H1 (cell line): ENCODE measurements around the gene POLN.

Experiments used
- NRF1 ChIP-seq: IDR thresholded peaks from 2 replicates; pipeline ENCODE4 v1.6.1; 2011; ENCODE audit warnings: mild to moderate bottlenecking, low read depth, low read length, improper control_type of control experiment
- POLR2A ChIP-seq, 2 experiments: IDR thresholded peaks; 1 replicate in 1 of 2; 2 replicates in 1 of 2; pipeline ENCODE4 v1.6.1; 2011; ENCODE audit warnings: low read depth in 2 of 2, low read length in 2 of 2, mild to moderate bottlenecking in 2 of 2; ENCODE audit errors: control extremely low read depth in 1 of 2
- POLR2AphosphoS5 ChIP-seq: IDR thresholded peaks from 2 replicates; pipeline ENCODE4 v1.6.1; 2011; ENCODE audit warnings: low read depth, low read length
- SAP30 ChIP-seq: fragments of 300-600 bp; sonication (generic); IDR thresholded peaks from 2 replicates; pipeline ENCODE4 v1.7.1; 2012; ENCODE audit warnings: low read length, moderate library complexity, mild to moderate bottlenecking, inconsistent platforms; ENCODE audit not compliant: insufficient read depth, insufficient replicate concordance
- SIN3A ChIP-seq, 2 experiments: IDR thresholded peaks in 1 of 2; conservative IDR thresholded peaks in 1 of 2; 2 replicates each; pipeline ENCODE4 v1.6.1; 2011 to 2012; ENCODE audit warnings: low read length in 2 of 2, improper control_type of control experiment in 1 of 2, low read depth in 1 of 2, mild to moderate bottlenecking in 1 of 2
- YY1 ChIP-seq: IDR thresholded peaks from 2 replicates; pipeline ENCODE4 v1.6.1; 2011; ENCODE audit warnings: low read depth, mild to moderate bottlenecking, low read length
- TF ChIP-seq, protein P1 (sequence below), 3 experiments: IDR thresholded peaks; 1 replicate in 2 of 3; 2 replicates in 1 of 3; pipeline versions ENCODE4 v1.5.1 to v1.6.1; 2011; ENCODE audit warnings: low read length in 3 of 3, mild to moderate bottlenecking in 3 of 3, inconsistent platforms in 2 of 3, low read depth in 1 of 3, moderate library complexity in 1 of 3; ENCODE audit not compliant: insufficient read depth in 1 of 3; ENCODE audit errors: control extremely low read depth in 1 of 3

DNA sequence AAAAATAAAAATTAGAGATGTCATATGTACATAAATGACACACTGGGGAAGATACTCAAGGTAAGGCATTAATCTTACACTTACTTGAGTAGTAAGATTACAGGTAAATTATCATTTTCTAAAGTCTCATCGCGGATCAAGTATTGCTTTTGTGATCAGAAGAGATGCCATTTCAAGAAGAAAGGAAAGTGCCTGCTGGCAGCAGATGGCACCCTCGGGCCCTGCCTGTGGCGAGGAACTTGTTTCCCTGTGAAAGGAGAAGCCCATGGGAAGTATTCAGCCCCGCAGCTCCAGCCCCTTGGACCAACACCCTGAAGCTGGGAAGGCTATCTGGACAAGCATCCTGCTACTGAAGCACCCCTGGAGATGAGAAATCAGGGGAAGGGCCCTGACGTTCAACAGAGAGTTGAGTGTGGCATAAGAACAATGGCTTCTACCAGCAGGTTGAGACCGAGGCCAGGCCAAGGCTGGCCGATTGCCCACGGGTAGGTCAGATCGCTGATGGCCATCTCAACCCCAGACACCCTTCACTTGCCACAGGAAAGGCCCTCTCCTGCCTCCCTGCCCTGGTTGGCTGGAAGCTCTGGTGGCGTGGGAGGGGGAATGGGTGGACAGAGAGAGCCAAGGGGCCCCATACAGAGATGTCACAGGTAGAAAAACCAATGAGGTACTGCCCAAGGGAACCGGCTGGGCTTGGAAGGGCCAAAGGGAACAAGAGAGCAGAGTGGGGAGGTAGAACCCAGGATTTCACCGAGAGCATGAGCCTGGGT, 38.8 kb upstream of the POLN start:
- TF ChIP-seq, protein P1, sequence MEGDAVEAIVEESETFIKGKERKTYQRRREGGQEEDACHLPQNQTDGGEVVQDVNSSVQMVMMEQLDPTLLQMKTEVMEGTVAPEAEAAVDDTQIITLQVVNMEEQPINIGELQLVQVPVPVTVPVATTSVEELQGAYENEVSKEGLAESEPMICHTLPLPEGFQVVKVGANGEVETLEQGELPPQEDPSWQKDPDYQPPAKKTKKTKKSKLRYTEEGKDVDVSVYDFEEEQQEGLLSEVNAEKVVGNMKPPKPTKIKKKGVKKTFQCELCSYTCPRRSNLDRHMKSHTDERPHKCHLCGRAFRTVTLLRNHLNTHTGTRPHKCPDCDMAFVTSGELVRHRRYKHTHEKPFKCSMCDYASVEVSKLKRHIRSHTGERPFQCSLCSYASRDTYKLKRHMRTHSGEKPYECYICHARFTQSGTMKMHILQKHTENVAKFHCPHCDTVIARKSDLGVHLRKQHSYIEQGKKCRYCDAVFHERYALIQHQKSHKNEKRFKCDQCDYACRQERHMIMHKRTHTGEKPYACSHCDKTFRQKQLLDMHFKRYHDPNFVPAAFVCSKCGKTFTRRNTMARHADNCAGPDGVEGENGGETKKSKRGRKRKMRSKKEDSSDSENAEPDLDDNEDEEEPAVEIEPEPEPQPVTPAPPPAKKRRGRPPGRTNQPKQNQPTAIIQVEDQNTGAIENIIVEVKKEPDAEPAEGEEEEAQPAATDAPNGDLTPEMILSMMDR (IDR thresholded peaks at IDR 0.05; ENCODE audit: control extremely low read depth in 1 of 3, insufficient read depth in 1 of 3, low read depth in 1 of 3, low read length in 3 of 3) = no peak
- no peak for TF ChIP-seq NRF1
- no peak for TF ChIP-seq SAP30
- TF ChIP-seq POLR2AphosphoS5 = no peak
- TF ChIP-seq POLR2A (IDR thresholded peaks at IDR 0.05; ENCODE audit: control extremely low read depth in 1 of 2, low read depth in 2 of 2, low read length in 2 of 2) = no peak
- no peak for TF ChIP-seq YY1
- TF ChIP-seq SIN3A (conservative IDR thresholded peaks at IDR 0.05 in 1 of 2, IDR thresholded peaks at IDR 0.05 in 1 of 2; ENCODE audit: low read depth in 1 of 2, low read length in 2 of 2) = no peak
